ENCODE data around the gene KCNC3.

KCNC3 gene

DNA sequence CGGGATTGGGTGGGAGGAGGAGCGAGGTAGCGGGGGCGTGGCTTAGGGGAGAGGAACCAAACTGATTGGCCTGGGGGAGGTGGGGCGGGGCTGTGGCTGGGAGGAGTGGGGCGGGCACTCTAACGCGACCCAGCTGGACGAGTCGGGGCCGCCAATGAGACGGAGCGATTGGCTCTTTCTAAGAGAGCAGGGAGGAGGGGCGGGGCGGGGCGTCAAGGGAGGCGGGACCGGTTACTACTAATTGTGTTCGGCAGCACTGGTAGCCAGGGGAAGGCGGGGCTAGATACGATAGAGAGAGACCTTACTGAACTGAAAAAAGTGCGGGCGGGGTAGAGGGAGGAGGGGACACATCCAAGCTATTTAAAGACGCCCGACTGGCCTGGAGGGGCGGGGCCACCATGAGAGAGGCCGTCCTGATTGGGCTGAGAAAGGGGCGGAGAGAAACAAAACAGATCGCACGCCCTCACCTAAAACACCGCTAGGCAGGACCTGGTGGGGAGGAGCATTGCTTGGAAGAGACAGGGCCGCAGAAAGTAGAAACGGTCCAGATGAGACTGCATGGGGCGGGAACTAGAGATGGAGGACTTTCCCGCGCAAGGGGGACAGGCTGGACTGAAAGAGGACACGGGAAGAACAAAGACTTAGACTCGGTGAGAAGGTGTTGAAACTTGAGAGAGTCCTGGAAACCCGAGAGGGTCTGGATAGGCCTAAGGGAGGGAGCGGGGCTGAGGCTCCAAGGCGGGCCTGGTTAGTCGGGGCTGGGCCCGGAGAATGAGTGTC lies at the start of gene KCNC3:
Gene KCNC3, minus strand, starts transcription at position 232 of the 780 bp plus-strand sequence. CDS start 295 bp downstream, outside the sequence.
- DNase-seq (ENCODE audit: insufficient read length, low spot score), result peak; percentile 97

DNA sequence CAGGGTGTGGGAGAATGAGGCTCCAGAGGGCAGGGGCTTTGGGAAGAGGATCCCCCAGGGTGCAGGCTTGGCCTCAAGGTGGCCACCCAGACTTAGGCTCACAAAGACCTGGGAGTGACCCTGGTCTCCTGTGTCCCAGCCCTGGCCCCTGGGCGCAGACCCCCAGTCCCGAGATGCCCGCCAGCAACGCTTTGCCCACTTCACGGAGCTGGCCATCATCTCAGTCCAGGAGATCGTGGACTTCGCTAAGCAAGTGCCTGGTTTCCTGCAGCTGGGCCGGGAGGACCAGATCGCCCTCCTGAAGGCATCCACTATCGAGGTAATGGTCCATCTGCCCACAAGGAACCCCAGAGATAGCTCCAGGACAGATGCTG lies 49.7 kb upstream of the KCNC3 start:
- no peak for DNase-seq (ENCODE audit: insufficient read length, low spot score)
- no peak for FAIRE-seq

More for the DNA sequence above, at the start of gene KCNC3:
- peak; percentile 98 for FAIRE-seq

- FAIRE-seq, result no peak
- DNase-seq (ENCODE audit: insufficient read length, low spot score), result no peak
Measured at GRCh38 chr19:50378169-50378862, 49.1 kb upstream of the KCNC3 start.

- FAIRE-seq (no peak), DNase-seq (ENCODE audit: insufficient read length, low spot score) (no peak)
Measured at GRCh38 chr19:50377517-50377916, 48.3 kb upstream of the KCNC3 start.

- no peak for FAIRE-seq
- no peak for DNase-seq (ENCODE audit: insufficient read length, low spot score)
Measured at GRCh38 chr19:50377051-50377461, 47.9 kb upstream of the KCNC3 start.

DNA sequence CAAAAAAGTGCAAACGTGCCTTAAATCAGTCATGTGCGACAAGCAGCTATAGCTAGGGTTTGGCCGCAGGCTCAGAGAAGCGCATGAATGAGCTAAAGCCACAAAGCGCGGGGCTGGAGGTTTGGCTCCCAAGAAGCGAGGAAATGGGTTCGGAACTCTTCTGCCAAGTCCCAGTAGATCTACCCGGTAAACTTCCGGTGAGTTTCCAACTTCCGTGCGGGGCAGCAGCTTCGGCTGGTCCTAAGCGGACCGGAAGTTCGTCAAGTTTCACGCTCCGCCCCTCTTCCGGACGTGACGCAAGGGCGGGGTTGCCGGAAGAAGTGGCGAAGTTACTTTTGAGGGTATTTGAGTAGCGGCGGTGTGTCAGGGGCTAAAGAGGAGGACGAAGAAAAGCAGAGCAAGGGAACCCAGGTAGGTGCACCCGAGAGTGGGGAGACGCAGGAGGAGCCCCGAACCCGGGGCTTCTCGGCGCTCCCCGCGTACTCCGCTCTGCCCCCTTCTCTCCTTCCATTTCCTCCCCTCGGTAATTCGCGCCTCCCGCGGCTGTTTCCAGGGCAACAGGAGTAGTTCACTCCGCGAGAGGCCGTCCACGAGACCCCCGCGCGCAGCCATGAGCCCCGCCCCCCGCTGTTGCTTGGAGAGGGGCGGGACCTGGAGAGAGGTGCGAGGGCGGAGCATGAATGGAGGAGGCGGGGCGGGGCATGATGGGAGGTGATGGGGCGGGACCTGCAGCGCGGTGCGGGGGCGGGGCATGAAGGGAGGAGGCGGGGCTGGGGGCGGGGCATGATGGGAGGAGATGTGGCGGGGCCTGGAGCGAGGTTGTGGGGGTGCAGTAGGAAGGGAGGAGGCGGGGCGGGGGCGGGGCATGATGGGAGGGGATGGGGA lies 47.2 kb upstream of the KCNC3 start, which contains the start of gene NR1H2:
Gene NR1H2, plus strand, starts transcription at position 292 of the 885 bp plus-strand sequence. CDS start 1,149 bp downstream, outside the sequence.
- DNase-seq (ENCODE audit: insufficient read length, low spot score) (peak; percentile 88), FAIRE-seq (peak; percentile 98)

DNA sequence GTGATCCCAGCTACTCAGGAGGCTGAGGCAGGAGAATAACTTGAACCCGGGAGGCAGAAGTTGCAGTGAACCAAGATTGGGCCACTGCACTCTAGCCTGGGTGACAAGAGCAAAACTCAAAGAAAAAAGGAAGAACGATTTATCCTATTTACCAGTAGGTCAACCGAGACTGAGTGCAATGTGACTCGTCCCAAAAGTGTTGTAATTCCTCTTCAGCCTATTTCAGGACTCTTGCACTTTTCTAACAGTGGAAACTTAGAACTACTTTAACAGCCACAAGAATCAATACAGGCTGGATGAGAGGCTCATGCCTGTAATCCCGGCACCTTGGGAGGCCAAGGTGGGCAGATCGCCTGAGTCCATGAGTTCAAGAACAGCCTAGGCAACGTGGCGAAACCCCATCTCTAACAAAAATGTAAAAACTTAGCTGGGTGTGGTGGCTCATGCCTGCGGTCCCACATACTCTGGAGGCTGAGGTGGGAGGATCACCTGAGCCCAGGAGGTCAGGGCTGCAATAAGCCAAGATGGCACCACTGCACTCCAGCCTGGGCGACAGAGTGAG lies 42.8 kb upstream of the KCNC3 start:
- no peak for FAIRE-seq
- no peak for DNase-seq (ENCODE audit: insufficient read length, low spot score)

DNA sequence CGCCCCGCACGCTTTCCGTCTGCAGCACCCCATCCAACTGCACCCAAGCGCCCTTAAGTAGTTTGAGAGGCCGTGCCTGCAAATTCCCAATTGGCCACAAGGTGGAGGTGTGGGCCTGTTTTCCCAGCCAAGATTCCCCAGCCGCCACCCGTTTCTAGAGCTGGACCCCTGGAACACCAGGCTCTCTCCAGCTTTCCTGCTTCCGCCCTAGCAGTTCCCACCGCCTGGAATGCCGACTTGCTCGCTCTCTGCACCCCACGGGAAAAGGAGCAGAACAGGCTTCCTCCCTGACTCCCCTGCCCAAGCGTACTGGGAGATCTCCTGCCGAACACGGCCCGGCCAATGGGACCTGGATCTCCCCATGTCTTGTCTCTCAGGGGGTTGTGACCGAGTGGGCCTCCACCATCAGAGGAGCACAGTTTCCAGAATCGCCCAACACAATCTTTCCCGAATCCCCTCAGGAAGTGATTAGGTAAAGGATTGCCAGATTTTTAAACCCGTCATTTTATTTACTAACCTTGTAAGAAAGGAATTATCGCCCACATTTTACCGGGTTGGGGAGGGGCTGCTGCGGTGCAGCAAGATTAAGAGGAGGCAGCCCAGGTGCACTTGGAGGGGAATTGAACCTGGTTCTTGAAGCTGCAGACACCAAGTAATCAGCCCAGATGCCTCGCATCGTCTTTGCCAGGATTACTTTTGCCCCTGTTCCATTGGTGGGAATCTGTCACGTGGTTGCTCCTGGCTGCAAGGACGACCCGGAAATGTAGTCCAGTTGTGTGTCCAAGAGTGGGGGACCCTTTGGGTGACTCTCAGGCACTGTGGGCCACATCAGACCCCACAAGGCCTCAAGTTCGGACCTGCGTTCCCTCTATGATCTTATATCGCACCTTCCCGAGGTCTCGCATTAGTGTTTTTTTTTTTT lies 39.7 kb upstream of the KCNC3 start:
- DNase-seq (ENCODE audit: insufficient read length, low spot score) (no peak), FAIRE-seq (peak; percentile 95)

GRCh38 chr19:50365434-50366306 lies 36.5 kb upstream of the KCNC3 start, which contains the start of gene NAPSA:
TSS of gene NAPSA (minus strand) at chr19:50365639. CDS start at chr19:50365621, 18 bp downstream.
- DNase-seq (ENCODE audit: insufficient read length, low spot score) (no peak), FAIRE-seq (peak; percentile 94)

GRCh38 chr19:50362656-50363424 lies 33.7 kb upstream of the KCNC3 start:
- DNase-seq (ENCODE audit: insufficient read length, low spot score) (no peak), FAIRE-seq (no peak)

DNA sequence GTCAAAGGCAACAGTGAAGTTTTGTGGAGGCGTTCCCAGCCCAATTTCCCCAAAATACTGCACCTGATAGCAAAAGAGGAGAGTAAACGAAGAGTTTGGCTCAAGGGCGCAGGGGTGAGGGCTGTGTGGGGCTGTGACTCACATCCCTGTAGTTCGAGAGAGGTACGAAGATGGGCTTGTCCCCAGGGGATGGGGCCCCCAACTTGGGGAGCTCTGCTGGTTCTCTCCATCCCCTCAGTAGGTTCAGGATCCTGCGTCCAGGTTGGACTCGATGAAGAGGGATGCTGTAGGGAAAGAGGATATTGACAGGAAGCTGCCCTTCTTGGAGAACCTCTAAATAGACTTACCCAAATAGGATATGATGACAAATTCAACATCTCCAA lies 32.8 kb upstream of the KCNC3 start:
- FAIRE-seq (no peak), DNase-seq (ENCODE audit: insufficient read length, low spot score) (no peak)

- FAIRE-seq (no peak), DNase-seq (ENCODE audit: insufficient read length, low spot score) (no peak)
Measured at GRCh38 chr19:50361290-50362029, 32.3 kb upstream of the KCNC3 start.

GRCh38 chr19:50359328-50359818 lies 30.2 kb upstream of the KCNC3 start:
- DNase-seq (ENCODE audit: insufficient read length, low spot score), result no peak
- no peak for FAIRE-seq

- FAIRE-seq (peak; percentile 18), DNase-seq (ENCODE audit: insufficient read length, low spot score) (no peak)
Measured at GRCh38 chr19:50358483-50359327, 29.5 kb upstream of the KCNC3 start.

DNA sequence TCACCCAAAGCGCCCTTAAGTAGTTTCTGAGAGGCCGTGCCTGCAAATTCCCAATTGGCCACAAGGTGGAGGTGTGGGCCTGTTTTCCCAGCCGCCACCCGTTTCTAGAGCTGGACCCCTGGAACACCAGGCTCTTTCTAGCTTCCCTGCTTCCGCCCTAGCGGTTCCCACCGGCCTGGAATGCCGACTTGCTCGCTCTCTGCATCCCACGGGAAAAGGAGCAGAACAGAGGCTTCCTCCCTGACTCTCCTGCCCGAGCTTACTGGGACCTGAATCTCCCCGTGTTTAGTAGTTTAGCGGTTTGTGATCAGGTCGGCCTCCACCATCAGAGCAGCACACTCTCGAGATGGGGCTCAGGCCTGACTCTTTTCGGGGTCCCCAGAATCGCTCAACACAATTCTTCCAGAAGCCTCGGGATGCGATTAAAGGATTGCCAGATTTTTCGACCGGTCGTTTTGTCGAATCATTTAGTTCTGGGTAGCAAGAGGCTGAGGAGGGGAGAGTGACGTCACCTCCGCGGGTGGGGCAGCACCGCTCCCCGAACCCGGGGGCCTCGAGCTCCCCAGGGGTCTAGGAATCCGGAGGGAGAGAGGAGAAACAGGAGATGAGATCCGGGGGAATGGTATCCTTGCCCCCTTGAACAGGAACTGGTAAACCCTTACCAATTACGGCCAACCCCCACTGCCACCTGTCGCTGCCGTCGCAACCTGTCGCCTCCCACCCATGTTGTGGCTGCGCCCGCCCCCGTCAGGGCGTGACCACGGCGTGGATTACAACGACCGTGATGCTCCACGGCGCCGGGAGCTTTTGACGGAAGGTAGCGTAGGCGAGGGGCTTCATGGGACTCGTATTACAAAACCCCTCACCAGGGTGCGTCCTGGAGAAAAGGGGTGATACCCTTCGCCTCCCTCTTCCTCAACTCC lies 28.3 kb upstream of the KCNC3 start:
- DNase-seq (ENCODE audit: insufficient read length, low spot score) (no peak), FAIRE-seq (peak; percentile 94)

Measured in GM19239 (cell line).